SK-N-SH treated with all-trans-retinoic acid at 6 μM for 48 hours (cell line): ENCODE results near the gene COL11A1.

Experiments
- ARNTL ChIP-seq: fragments of 450-650 bp; formaldehyde crosslinking; IDR thresholded peaks from 2 replicates; pipeline ENCODE4 v1.5.0; 2020; ENCODE audit warnings: low read depth, mild to moderate bottlenecking, moderate library complexity, borderline replicate concordance
- BACH2 ChIP-seq: fragments of 250-450 bp; sonication (Bioruptor Pico); IDR thresholded peaks from 2 replicates; pipeline ENCODE4 v1.9.0; 2021; ENCODE audit warnings: mild to moderate bottlenecking, borderline replicate concordance
- ESRRG ChIP-seq: fragments of 250-450 bp; sonication (Bioruptor Pico); IDR thresholded peaks from 2 replicates; pipeline ENCODE4 v1.6.1; 2021; ENCODE audit warnings: mild to moderate bottlenecking
- ISL1 ChIP-seq: fragments of 250-450 bp; sonication (Bioruptor Pico); IDR thresholded peaks from 2 replicates; pipeline ENCODE4 v2.1.2; 2022; ENCODE audit warnings: mild to moderate bottlenecking, moderate library complexity
- OSR1 ChIP-seq: fragments of 250-450 bp; sonication (Bioruptor Pico); IDR thresholded peaks from 2 replicates; pipeline ENCODE4 v1.8.0; 2022; ENCODE audit warnings: moderate library complexity, mild to moderate bottlenecking, inconsistent platforms
- PPARA ChIP-seq: fragments of 250-450 bp; sonication (Bioruptor Pico); IDR thresholded peaks from 2 replicates; pipeline ENCODE4 v1.5.0; 2020; ENCODE audit warnings: mild to moderate bottlenecking, borderline replicate concordance
- RARB ChIP-seq: fragments of 250-450 bp; sonication (Bioruptor Pico); IDR thresholded peaks from 2 replicates; pipeline ENCODE4 v1.8.0; 2021; ENCODE audit warnings: mild to moderate bottlenecking, moderate library complexity
- SNAI2 ChIP-seq: fragments of 250-450 bp; sonication (Bioruptor Pico); IDR thresholded peaks from 2 replicates; pipeline ENCODE4 v1.5.0; 2020; ENCODE audit warnings: mild to moderate bottlenecking, moderate library complexity
- ZC3H10 ChIP-seq: fragments of 250-450 bp; sonication (Bioruptor Pico); IDR thresholded peaks from 2 replicates; pipeline ENCODE4 v1.5.1; 2021; ENCODE audit warnings: mild to moderate bottlenecking, moderate library complexity
- ZFP3 ChIP-seq: fragments of 250-450 bp; sonication (Bioruptor Pico); IDR thresholded peaks from 2 replicates; pipeline ENCODE4 v1.5.0; 2020; ENCODE audit warnings: mild to moderate bottlenecking, moderate library complexity
- ZFP30 ChIP-seq: fragments of 450-650 bp; formaldehyde crosslinking; IDR thresholded peaks from 2 replicates; pipeline ENCODE4 v1.5.0; 2022; ENCODE audit warnings: mild to moderate bottlenecking, moderate library complexity
- ZNF565 ChIP-seq: fragments of 450-650 bp; formaldehyde crosslinking; conservative IDR thresholded peaks from 2 replicates; pipeline ENCODE4 v1.5.0; 2020; ENCODE audit warnings: low read depth, mild to moderate bottlenecking, moderate library complexity
- TF ChIP-seq, protein P1 (sequence below): fragments of 250-450 bp; sonication (Bioruptor Pico); IDR thresholded peaks from 2 replicates; pipeline ENCODE4 v1.5.1; 2020; ENCODE audit warnings: low read depth, mild to moderate bottlenecking, moderate library complexity
- TF ChIP-seq, protein P2 (sequence below): fragments of 250-450 bp; sonication (Bioruptor Pico); IDR thresholded peaks from 2 replicates; pipeline ENCODE4 v1.8.0; 2020; ENCODE audit warnings: mild to moderate bottlenecking, moderate library complexity, borderline replicate concordance

DNA sequence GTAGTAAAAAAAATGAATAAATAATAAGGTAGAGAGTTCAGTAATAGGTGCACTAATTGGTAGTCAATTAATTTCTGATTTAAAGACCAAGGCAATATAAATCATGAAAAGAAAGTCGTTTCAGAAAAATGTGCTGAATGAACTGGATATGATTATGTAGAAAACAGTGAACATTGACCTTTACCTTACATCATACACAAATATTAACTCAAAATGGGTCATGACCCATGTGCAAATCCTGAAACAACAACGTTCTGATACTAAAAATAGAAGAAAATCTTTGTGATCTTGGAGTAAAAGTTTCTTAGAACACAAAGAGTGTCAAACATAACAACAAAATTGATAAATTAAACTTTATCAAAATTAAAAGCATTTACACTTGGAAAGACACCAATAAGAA, 39.1 kb downstream of the COL11A1 start:
- TF ChIP-seq, protein P1, sequence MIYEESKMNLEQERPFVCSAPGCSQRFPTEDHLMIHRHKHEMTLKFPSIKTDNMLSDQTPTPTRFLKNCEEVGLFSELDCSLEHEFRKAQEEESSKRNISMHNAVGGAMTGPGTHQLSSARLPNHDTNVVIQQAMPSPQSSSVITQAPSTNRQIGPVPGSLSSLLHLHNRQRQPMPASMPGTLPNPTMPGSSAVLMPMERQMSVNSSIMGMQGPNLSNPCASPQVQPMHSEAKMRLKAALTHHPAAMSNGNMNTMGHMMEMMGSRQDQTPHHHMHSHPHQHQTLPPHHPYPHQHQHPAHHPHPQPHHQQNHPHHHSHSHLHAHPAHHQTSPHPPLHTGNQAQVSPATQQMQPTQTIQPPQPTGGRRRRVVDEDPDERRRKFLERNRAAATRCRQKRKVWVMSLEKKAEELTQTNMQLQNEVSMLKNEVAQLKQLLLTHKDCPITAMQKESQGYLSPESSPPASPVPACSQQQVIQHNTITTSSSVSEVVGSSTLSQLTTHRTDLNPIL (CRISPR knock-in tag): no peak
- TF ChIP-seq ZFP3 (CRISPR knock-in tag) (no peak), SNAI2 (CRISPR knock-in tag) (no peak), OSR1 (no peak), ZC3H10 (no peak), ISL1 (CRISPR knock-in tag) (no peak), ESRRG (CRISPR knock-in tag) (no peak), ARNTL (CRISPR knock-in tag) (no peak), PPARA (CRISPR knock-in tag) (no peak), ZNF565 (CRISPR knock-in tag) (no peak), BACH2 (CRISPR knock-in tag) (no peak), RARB (no peak), ZFP30 (CRISPR knock-in tag) (no peak)
- TF ChIP-seq, protein P2, sequence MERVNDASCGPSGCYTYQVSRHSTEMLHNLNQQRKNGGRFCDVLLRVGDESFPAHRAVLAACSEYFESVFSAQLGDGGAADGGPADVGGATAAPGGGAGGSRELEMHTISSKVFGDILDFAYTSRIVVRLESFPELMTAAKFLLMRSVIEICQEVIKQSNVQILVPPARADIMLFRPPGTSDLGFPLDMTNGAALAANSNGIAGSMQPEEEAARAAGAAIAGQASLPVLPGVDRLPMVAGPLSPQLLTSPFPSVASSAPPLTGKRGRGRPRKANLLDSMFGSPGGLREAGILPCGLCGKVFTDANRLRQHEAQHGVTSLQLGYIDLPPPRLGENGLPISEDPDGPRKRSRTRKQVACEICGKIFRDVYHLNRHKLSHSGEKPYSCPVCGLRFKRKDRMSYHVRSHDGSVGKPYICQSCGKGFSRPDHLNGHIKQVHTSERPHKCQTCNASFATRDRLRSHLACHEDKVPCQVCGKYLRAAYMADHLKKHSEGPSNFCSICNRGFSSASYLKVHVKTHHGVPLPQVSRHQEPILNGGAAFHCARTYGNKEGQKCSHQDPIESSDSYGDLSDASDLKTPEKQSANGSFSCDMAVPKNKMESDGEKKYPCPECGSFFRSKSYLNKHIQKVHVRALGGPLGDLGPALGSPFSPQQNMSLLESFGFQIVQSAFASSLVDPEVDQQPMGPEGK (CRISPR knock-in tag): no peak
